HepG2 (cell line): Measurements from ENCODE around the gene LZTS2. TPM values are rescaled to one million over a fixed set of nuclear protein-coding genes. Genes with fewer than 3 reads are reported as not detected.

ENCODE experiments used
- ESRRA ChIP-seq: sonication (generic); formaldehyde crosslinking; IDR thresholded peaks from 2 replicates; pipeline ENCODE4 v1.5.1; 2020; ENCODE audit warnings: mild to moderate bottlenecking, low read depth, missing genetic modification reagents
- ETV6 ChIP-seq: sonication (generic); formaldehyde crosslinking; conservative IDR thresholded peaks from 2 replicates; pipeline ENCODE4 v1.4.0; 2020; ENCODE audit warnings: missing genetic modification reagents
- GTF3A ChIP-seq: sonication (generic); formaldehyde crosslinking; conservative IDR thresholded peaks from 2 replicates; pipeline ENCODE4 v1.4.0; 2020; ENCODE audit warnings: mild to moderate bottlenecking, missing genetic modification reagents
- GZF1 ChIP-seq: sonication (generic); formaldehyde crosslinking; IDR thresholded peaks from 2 replicates; pipeline ENCODE4 v1.5.1; 2020; ENCODE audit warnings: mild to moderate bottlenecking, missing genetic modification reagents
- HINFP ChIP-seq: sonication (generic); formaldehyde crosslinking; IDR thresholded peaks from 2 replicates; pipeline ENCODE4 v1.4.0; 2020; ENCODE audit warnings: low read depth, mild to moderate bottlenecking, missing genetic modification reagents
- HNRNPL ChIP-seq: fragments of 200-400 bp; formaldehyde crosslinking; IDR thresholded peaks from 2 replicates; pipeline ENCODE4 v1.6.1; 2017; ENCODE audit warnings: mild to moderate bottlenecking, low read depth, low read length
- HOXD1 ChIP-seq: sonication (generic); formaldehyde crosslinking; IDR thresholded peaks from 2 replicates; pipeline ENCODE4 v1.5.0; 2020; ENCODE audit warnings: missing genetic modification reagents
- LCORL ChIP-seq, 2 experiments: fragments of 450-650 bp in 1 of 2; sonication (generic) in 1 of 2; formaldehyde crosslinking in 1 of 2; IDR thresholded peaks; 2 replicates each; pipeline versions ENCODE4 v1.5.0 to v1.6.1; 2017 to 2020; ENCODE audit warnings: antibody characterized with exemption in 1 of 2, missing genetic modification reagents in 1 of 2
- MYC ChIP-seq: sonication (generic); formaldehyde crosslinking; IDR thresholded peaks from 2 replicates; pipeline ENCODE4 v1.9.0; 2021; ENCODE audit warnings: missing genetic modification reagents, borderline replicate concordance
- NBN ChIP-seq: fragments of 450-650 bp; conservative IDR thresholded peaks from 2 replicates; pipeline ENCODE4 v1.6.1; 2017
- NCOR1 ChIP-seq: fragments of 200-600 bp; sonication (generic); IDR thresholded peaks from 2 replicates; pipeline ENCODE4 v1.7.0; 2017; ENCODE audit warnings: antibody characterized with exemption, low read length, borderline replicate concordance
- TEF ChIP-seq: sonication (generic); formaldehyde crosslinking; IDR thresholded peaks from 2 replicates; pipeline ENCODE4 v1.5.0; 2020; ENCODE audit warnings: missing genetic modification reagents
- TFDP1 ChIP-seq: IDR thresholded peaks from 2 replicates; pipeline ENCODE4 v1.6.1; 2016; ENCODE audit warnings: missing compliant biosample characterization, missing genetic modification reagents, borderline replicate concordance
- THRA ChIP-seq: sonication (generic); formaldehyde crosslinking; IDR thresholded peaks from 2 replicates; pipeline ENCODE4 v1.4.0; 2020; ENCODE audit warnings: missing genetic modification reagents, borderline replicate concordance
- YEATS4 ChIP-seq: sonication (generic); formaldehyde crosslinking; IDR thresholded peaks from 2 replicates; pipeline ENCODE4 v1.4.0; 2020; ENCODE audit warnings: missing genetic modification reagents, borderline replicate concordance
- ZFP41 ChIP-seq: sonication (generic); formaldehyde crosslinking; IDR thresholded peaks from 2 replicates; pipeline ENCODE4 v1.4.0; 2020; ENCODE audit warnings: mild to moderate bottlenecking, missing genetic modification reagents, borderline replicate concordance
- ZGPAT ChIP-seq: IDR thresholded peaks from 2 replicates; pipeline ENCODE4 v1.6.1; 2016; ENCODE audit warnings: mild to moderate bottlenecking
- ZNF124 ChIP-seq: sonication (generic); formaldehyde crosslinking; IDR thresholded peaks from 2 replicates; pipeline ENCODE4 v1.4.0; 2020; ENCODE audit warnings: missing genetic modification reagents
- ZNF484 ChIP-seq: sonication (generic); formaldehyde crosslinking; IDR thresholded peaks from 2 replicates; pipeline ENCODE4 v1.5.1; 2020; ENCODE audit warnings: mild to moderate bottlenecking, low read depth, missing genetic modification reagents, borderline replicate concordance
- ZNF564 ChIP-seq: sonication (generic); formaldehyde crosslinking; IDR thresholded peaks from 2 replicates; pipeline ENCODE4 v1.8.1; 2023; ENCODE audit warnings: mild to moderate bottlenecking, missing genetic modification reagents
- ZNF678 ChIP-seq: sonication (generic); formaldehyde crosslinking; IDR thresholded peaks from 2 replicates; pipeline ENCODE4 v1.4.0; 2020; ENCODE audit warnings: mild to moderate bottlenecking, missing genetic modification reagents
- ZNF761 ChIP-seq: sonication (generic); formaldehyde crosslinking; conservative IDR thresholded peaks from 2 replicates; pipeline ENCODE4 v1.4.0; 2020; ENCODE audit warnings: mild to moderate bottlenecking, missing genetic modification reagents
- polyA plus RNA-seq, 8 experiments: library from polyadenylated mRNA; depleted of rRNA in 3 of 8; stranded (reverse) in 7 of 8; unstranded in 1 of 8; fragments of >200 nt; fragmentation: Illumina TruSeq in 4 of 8; extraction: Trizol in 4 of 8; gene quantifications; 2 replicates each; pipeline versions ENCODE4 v1.2.1 to v1.2.3, GENCODE V29; 2011 to 2016; ENCODE audit warnings: low read depth in 4 of 8, missing spikeins in 1 of 8, mixed read lengths in 1 of 8; ENCODE audit not compliant: insufficient read depth in 1 of 8
- total RNA-seq, 5 experiments: library from RNA; depleted of rRNA; stranded (reverse); fragments of >200 nt; fragmentation: Illumina TruSeq; extraction: Trizol; gene quantifications; 2 replicates each; pipeline ENCODE4 v1.2.3, GENCODE V29; 2016; ENCODE audit warnings: low read depth in 1 of 5

LZTS2 gene
- total and polyA plus RNA-seq, 2 of the 13 experiments (the other 11 are each of a cell fraction or from before 2014, with no cell fraction given) = 43.6 to 65.6 TPM

- TF ChIP-seq GTF3A (no peak), HOXD1 (CRISPR knock-in tag) (peak; percentile 75; the same call in 1 of the 2 replicates), YEATS4 (CRISPR knock-in tag) (peak; percentile 65), HNRNPL (peak; percentile 19; the same call in 1 of the 2 replicates), TFDP1 (peak; percentile 48; the same call in 1 of the 2 replicates), ZNF124 (CRISPR knock-in tag) (peak; percentile 76), ESRRA (CRISPR knock-in tag) (peak; percentile 93), TEF (no peak), THRA (CRISPR knock-in tag) (peak; percentile 88), ZNF484 (no peak), ZNF678 (CRISPR knock-in tag) (no peak), LCORL (IDR thresholded peaks at IDR 0.05) (peak; percentile 86), LCORL (CRISPR knock-in tag; IDR thresholded peaks at IDR 0.05) (peak; percentile 100), NCOR1 (peak; percentile 71; the same call in 1 of the 2 replicates), NBN (no peak), MYC (peak; percentile 88), ZGPAT (CRISPR knock-in tag) (peak; percentile 97), ZNF564 (CRISPR knock-in tag) (0 out of 2 replicates have a peak, but pooled peaks have one; percentile 50), GZF1 (CRISPR knock-in tag) (no peak), ZFP41 (CRISPR knock-in tag) (no peak), HINFP (CRISPR knock-in tag) (no peak), ETV6 (CRISPR knock-in tag) (peak; percentile 59; the same call in 1 of the 2 replicates), ZNF761 (CRISPR knock-in tag) (no peak)
Measured at GRCh38 chr10:100970914-100971811, 28.4 kb upstream of the LZTS2 start (continued).
